BLaER1 treated with 17β-estradiol and CSF1 and Interleukin-3, amounts not matched to agents 10 nM and 100 nM (cell line): ENCODE data around the gene HDAC5.

ENCODE experiments used
- H3K27ac ChIP-seq, 11 experiments: shearing (Covaris generic); formaldehyde crosslinking; 2 replicates each; pipeline ENCODE4 v1.8.1; 2022
- H3K27me3 ChIP-seq, 11 experiments: shearing (Covaris generic); formaldehyde crosslinking; 2 replicates each; pipeline ENCODE4 v1.8.1; 2022
- H3K36me3 ChIP-seq, 11 experiments: shearing (Covaris generic); formaldehyde crosslinking; 2 replicates each; pipeline ENCODE4 v1.8.1; 2022
- H3K4me1 ChIP-seq, 10 experiments: shearing (Covaris generic); formaldehyde crosslinking; 2 replicates each; pipeline ENCODE4 v1.8.1; 2022
- H3K4me2 ChIP-seq, 11 experiments: shearing (Covaris generic); formaldehyde crosslinking; 2 replicates each; pipeline ENCODE4 v1.8.1; 2022
- H3K4me3 ChIP-seq, 10 experiments: shearing (Covaris generic); formaldehyde crosslinking; 2 replicates each; pipeline ENCODE4 v1.8.1; 2022
- H3K9ac ChIP-seq, 11 experiments: shearing (Covaris generic); formaldehyde crosslinking; 2 replicates each; pipeline ENCODE4 v1.8.1; 2022
- H3K9me3 ChIP-seq, 11 experiments: shearing (Covaris generic); formaldehyde crosslinking; replicated peaks in 1 of 11; 2 replicates each; pipeline ENCODE4 v1.8.1; 2022
- H4K20me1 ChIP-seq, 11 experiments: shearing (Covaris generic); formaldehyde crosslinking; 2 replicates each; pipeline ENCODE4 v1.8.1; 2022
- Cebpa-rat ChIP-seq, 11 experiments: shearing (Covaris generic); IDR thresholded peaks; 2 replicates each; pipeline ENCODE4 v1.8.1; 2022

HDAC5 gene

DNA sequence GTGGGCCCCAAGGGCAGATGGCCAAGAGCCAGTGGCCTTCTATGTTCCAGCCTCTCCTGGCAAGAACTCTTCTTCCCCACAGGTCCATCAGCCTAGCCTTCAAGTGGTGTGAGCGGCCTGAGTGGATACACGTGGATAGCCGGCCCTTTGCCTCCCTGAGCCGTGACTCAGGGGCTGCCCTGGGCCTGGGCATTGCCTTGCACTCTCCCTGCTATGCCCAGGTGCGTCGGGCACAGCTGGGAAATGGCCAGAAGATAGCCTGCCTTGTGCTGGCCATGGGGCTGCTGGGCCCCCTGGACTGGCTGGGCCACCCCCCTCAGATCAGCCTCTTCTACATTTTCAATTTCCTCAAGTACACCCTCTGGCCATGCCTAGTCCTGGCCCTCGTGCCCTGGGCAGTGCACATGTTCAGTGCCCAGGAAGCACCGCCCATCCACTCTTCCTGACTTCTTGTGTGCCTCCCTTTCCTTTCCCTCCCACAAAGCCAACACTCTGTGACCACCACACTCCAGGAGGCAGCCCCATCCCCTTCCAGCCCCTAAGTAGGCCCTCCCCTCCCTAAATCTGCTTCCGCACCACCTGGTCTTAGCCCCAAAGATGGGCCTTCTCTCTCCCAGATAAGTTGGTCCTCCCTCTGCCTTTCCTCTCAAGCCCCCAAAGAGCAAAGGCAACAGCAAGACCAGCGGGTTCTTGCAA lies 47.7 kb downstream of the HDAC5 start:
- TF ChIP-seq Cebpa-rat (IDR thresholded peaks at IDR 0.05), result no peak
- Histone ChIP-seq H3K9ac (peak overlapping the region in 8 of 11 experiments; percentile 47 to 69 (median 62); a peak in 10 of 22 replicates), H3K27me3 (no peaks in the 10 kb centered on the region), H3K4me1 (peaks cover 52 to 95% (median 80%) of the 10 kb centered on the region in 10 experiments), H3K36me3 (peaks cover 53 to 77% (median 73%) of the 10 kb centered on the region in 11 experiments), H3K4me2 (peak overlapping the region in 8 of 11 experiments; percentile 74 to 96 (median 87); a peak in 14 of 22 replicates), H3K4me3 (no peak overlapping the region), H3K27ac (peak overlapping the region in 9 of 11 experiments; percentile 30 to 85 (median 71); a peak in 15 of 22 replicates), H4K20me1 (peaks cover 0 to 25% (median 9%) of the 10 kb centered on the region in 11 experiments; a peak in 10 of 22 replicates), H3K9me3 (no peaks in the 10 kb centered on the region)

DNA sequence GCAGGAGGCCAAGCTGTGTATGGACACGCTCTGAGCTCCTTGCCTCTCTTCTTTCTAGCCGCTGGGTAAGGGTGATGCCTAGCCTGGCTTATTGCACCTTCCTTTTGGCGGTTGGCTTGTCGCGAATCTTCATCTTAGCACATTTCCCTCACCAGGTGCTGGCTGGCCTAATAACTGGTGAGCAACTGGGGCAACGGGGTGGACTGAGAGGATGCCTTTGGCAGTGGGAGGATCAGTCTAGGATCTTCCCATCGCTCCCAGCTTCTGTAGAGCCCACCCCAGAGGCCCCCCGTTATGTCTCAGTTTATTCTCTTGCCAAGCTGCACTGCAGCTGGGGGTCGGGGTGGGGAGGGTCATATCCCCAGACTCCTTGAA lies 48.5 kb downstream of the HDAC5 start:
- peak overlapping the region in 2 of 11 experiments; percentile 2 to 50; a peak in 2 of 22 replicates for H3K9ac ChIP-seq
- peaks cover 48 to 90% (median 75%) of the 10 kb centered on the region in 10 experiments for H3K4me1 ChIP-seq
- H3K4me2 ChIP-seq, result no peak overlapping the region
- TF ChIP-seq Cebpa-rat (IDR thresholded peaks at IDR 0.05), result no peak
- H3K27ac ChIP-seq, result peak overlapping the region in 2 of 11 experiments; percentile 83 to 85; a peak in 3 of 22 replicates
- peaks cover 0 to 17% (median 8%) of the 10 kb centered on the region in 11 experiments; a peak in 7 of 22 replicates for H4K20me1 ChIP-seq
- peaks cover 47 to 69% (median 65%) of the 10 kb centered on the region in 11 experiments for H3K36me3 ChIP-seq
- H3K27me3 ChIP-seq, result no peaks in the 10 kb centered on the region
- no peak overlapping the region for H3K4me3 ChIP-seq
- H3K9me3 ChIP-seq, result no peaks in the 10 kb centered on the region

GRCh38 chr17:44074231-44074910 lies 49.1 kb downstream of the HDAC5 start:
- H3K4me1 ChIP-seq, result peaks cover 53 to 90% (median 75%) of the 10 kb centered on the region in 10 experiments
- peaks cover 47 to 66% (median 60%) of the 10 kb centered on the region in 11 experiments for H3K36me3 ChIP-seq
- H3K27ac ChIP-seq, result peak overlapping the region in 4 of 11 experiments; percentile 4 to 31 (median 26); a peak in 4 of 22 replicates

GRCh38 chr17:44071772-44072171 lies 51.7 kb downstream of the HDAC5 start:
- Histone ChIP-seq H3K4me3 (peak overlapping the region; percentile 55 to 76 (median 72)), H3K36me3 (peaks cover 30 to 40% (median 35%) of the 10 kb centered on the region in 11 experiments), H3K4me2 (peak overlapping the region; percentile 93 to 100 (median 97)), H3K9ac (peak overlapping the region; percentile 69 to 95 (median 89)), H3K27ac (peak overlapping the region; percentile 50 to 97 (median 93); a peak in 21 of 22 replicates), H3K4me1 (peaks cover 55 to 89% (median 68%) of the 10 kb centered on the region in 10 experiments), H3K27me3 (no peaks in the 10 kb centered on the region), H4K20me1 (peaks cover 0 to 8% (median under 1%) of the 10 kb centered on the region in 11 experiments; a peak in 4 of 22 replicates), H3K9me3 (no peaks in the 10 kb centered on the region)
- TF ChIP-seq Cebpa-rat (IDR thresholded peaks at IDR 0.05), result no peak

More at GRCh38 chr17:44074231-44074910, 49.1 kb downstream of the HDAC5 start:
- H3K9me3 ChIP-seq, result no peaks in the 10 kb centered on the region
- peaks cover 0 to 17% (median 8%) of the 10 kb centered on the region in 11 experiments; a peak in 7 of 22 replicates for H4K20me1 ChIP-seq
- peak overlapping the region in 6 of 11 experiments; percentile 2 to 50 (median 28); a peak in 6 of 22 replicates for H3K9ac ChIP-seq
- no peaks in the 10 kb centered on the region for H3K27me3 ChIP-seq
- H3K4me3 ChIP-seq, result no peak overlapping the region
- TF ChIP-seq Cebpa-rat (IDR thresholded peaks at IDR 0.05), result no peak
- no peak overlapping the region for H3K4me2 ChIP-seq

DNA sequence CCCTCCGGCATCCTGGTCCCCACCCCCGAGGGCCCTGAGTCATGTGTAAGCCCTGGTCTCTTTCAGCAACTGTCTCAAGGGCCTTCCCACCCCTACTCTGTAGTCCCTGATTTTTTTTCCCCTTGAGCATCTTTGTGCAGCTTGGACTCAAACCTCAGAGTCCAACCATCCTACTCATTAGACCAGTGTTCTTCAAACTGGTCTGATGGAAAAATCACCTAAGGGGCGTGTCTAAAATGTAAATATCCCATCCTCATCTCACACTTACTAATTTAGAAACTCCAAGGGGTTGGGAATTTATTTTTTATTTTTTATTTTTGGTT lies 52.3 kb downstream of the HDAC5 start:
- Histone ChIP-seq H3K9me3 (no peaks in the 10 kb centered on the region), H3K9ac (peak overlapping the region; percentile 69 to 95 (median 89)), H3K4me1 (peaks cover 50 to 84% (median 63%) of the 10 kb centered on the region in 10 experiments), H3K36me3 (peaks cover 24 to 34% (median 29%) of the 10 kb centered on the region in 11 experiments), H3K4me2 (peak overlapping the region; percentile 93 to 100 (median 97)), H4K20me1 (peaks cover 0 to 7% (median 0%) of the 10 kb centered on the region in 11 experiments; a peak in 3 of 22 replicates), H3K27me3 (no peaks in the 10 kb centered on the region), H3K27ac (peak overlapping the region; percentile 50 to 97 (median 93); a peak in 21 of 22 replicates), H3K4me3 (peak overlapping the region; percentile 55 to 76 (median 72))
- no peak for TF ChIP-seq Cebpa-rat (IDR thresholded peaks at IDR 0.05)

DNA sequence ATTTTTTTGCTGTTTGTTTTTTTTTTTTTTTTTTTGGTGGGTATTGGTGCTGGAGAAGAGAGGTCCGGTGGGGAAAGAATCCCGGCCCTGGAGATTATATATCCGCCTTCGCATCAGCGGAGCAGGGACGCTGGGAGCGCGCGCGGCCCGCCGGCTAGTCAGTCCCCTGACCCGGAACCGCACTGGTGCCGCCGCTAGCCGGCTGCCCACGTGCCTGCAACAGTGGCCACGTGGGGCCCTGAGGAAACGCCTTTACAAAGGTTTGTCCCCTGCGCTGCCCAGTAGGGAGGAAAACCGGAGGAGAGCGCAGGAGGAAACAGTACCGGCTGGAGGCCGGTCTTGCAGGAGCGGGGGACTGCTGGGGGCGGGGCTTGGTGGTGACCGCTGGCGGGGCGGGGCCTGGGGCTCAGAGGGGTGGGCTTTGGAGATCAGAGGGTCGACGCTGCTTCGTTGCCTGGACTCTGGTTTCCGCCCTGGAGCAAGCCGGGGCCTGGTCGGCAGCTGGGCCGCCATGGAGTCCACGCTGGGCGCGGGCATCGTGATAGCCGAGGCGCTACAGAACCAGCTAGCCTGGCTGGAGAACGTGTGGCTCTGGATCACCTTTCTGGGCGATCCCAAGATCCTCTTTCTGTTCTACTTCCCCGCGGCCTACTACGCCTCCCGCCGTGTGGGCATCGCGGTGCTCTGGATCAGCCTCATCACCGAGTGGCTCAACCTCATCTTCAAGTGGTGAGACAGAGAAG lies 52.8 kb downstream of the HDAC5 start, which contains the start of gene G6PC3:
G6PC3 (plus strand) TSS at position 281 of the 743 bp plus-strand sequence; CDS start at position 512, 231 bp downstream.
- Histone ChIP-seq H3K4me1 (peaks cover 45 to 78% (median 59%) of the 10 kb centered on the region in 10 experiments), H3K4me2 (peak within 1 kb of the TSS; percentile 93 to 100 (median 97)), H3K27me3 (no peaks in the 10 kb centered on the region), H3K9me3 (no peaks in the 10 kb centered on the region), H3K27ac (peak within 1 kb of the TSS; percentile 74 to 97 (median 93)), H3K36me3 (peaks cover 18 to 29% (median 24%) of the 10 kb centered on the region in 11 experiments), H3K9ac (peak within 1 kb of the TSS; percentile 79 to 95 (median 89)), H3K4me3 (peak within 1 kb of the TSS; percentile 55 to 76 (median 72)), H4K20me1 (peaks cover under 1 to 7% (median 4%) of the 10 kb centered on the region in 11 experiments; a peak in 16 of 22 replicates)
- no peak for TF ChIP-seq Cebpa-rat (IDR thresholded peaks at IDR 0.05)

DNA sequence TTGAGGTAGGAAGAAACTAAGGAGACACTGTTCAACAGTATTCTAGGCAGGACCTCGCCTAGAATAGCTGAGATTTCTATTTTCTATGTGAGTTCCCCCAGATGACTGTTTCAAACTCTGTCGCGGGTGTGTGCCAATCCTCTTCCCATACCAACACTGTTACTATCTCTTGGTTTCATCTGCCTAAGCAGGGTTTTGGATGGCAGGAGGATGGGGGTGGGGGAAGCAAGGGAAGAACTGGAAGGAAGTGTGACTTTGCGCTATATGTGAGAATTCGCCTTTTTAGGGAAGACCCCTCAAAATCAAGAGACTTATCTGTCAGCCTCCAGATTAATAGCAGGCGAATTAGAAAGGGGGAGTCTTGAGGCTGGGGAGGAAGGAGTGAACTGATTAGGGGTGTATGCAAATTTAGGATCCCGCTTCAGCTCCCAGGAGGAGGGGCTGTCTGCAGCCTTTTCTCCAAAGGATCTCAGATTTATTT lies 53.4 kb downstream of the HDAC5 start:
- H3K27ac ChIP-seq, result peak overlapping the region; percentile 74 to 97 (median 93)
- H3K4me3 ChIP-seq, result peak overlapping the region; percentile 55 to 76 (median 72)
- H3K4me2 ChIP-seq, result peak overlapping the region; percentile 88 to 100 (median 96)
- H4K20me1 ChIP-seq, result peaks cover 7 to 12% (median 10%) of the 10 kb centered on the region in 11 experiments; a peak in 18 of 22 replicates
- H3K36me3 ChIP-seq, result peaks cover 12 to 25% (median 18%) of the 10 kb centered on the region in 11 experiments
- peak overlapping the region; percentile 79 to 95 (median 89) for H3K9ac ChIP-seq
- H3K4me1 ChIP-seq, result peaks cover 48 to 77% (median 62%) of the 10 kb centered on the region in 10 experiments
- no peaks in the 10 kb centered on the region for H3K27me3 ChIP-seq
- no peak for TF ChIP-seq Cebpa-rat (IDR thresholded peaks at IDR 0.05)
- no peaks in the 10 kb centered on the region for H3K9me3 ChIP-seq

GRCh38 chr17:44067545-44067940 lies 55.9 kb downstream of the HDAC5 start:
- Histone ChIP-seq H3K36me3 (peaks cover 15 to 28% (median 25%) of the 10 kb centered on the region in 11 experiments), H3K27me3 (no peaks in the 10 kb centered on the region), H4K20me1 (peaks cover 31 to 36% (median 33%) of the 10 kb centered on the region in 11 experiments; a peak in 20 of 22 replicates), H3K4me1 (peaks cover 53 to 80% (median 61%) of the 10 kb centered on the region in 10 experiments), H3K27ac (peak overlapping the region; percentile 82 to 98 (median 94); a peak in 18 of 22 replicates), H3K4me3 (peak overlapping the region in 1 of 10 experiments; percentile 82; a peak in 1 of 20 replicates), H3K9me3 (no peaks in the 10 kb centered on the region), H3K9ac (peak overlapping the region in 5 of 11 experiments; percentile 92 to 95 (median 94); a peak in 5 of 22 replicates), H3K4me2 (peak overlapping the region; percentile 64 to 97 (median 86); a peak in 20 of 22 replicates)
- no peak for TF ChIP-seq Cebpa-rat (IDR thresholded peaks at IDR 0.05)
